ENCODE measurements around the gene LPO.

GRCh38 chr17:58208344-58208743, 30.0 kb upstream of the LPO start:
- TF ChIP-seq EZH2 (IDR thresholded peaks at IDR 0.05; ENCODE audit: low read length, missing control alignments) (no peak), CTCF (conservative IDR thresholded peaks at IDR 0.05 in 1 of 2, IDR thresholded peaks at IDR 0.05 in 1 of 2; ENCODE audit: low read depth in 1 of 2, low read length in 2 of 2) (no peak)
